Astrocyte of the spinal cord (primary cell): ENCODE data around the gene YTHDF1.
A peak's percentile ranks its signal among the peaks of the same experiment; 100 is the strongest.

Source experiments
- DNase-seq: peaks from one replicate; pipeline ENCODE4 v3.0.0; 2011; ENCODE audit warnings: low read depth, low spot score
- H3K4me3 ChIP-seq: 2 replicates; pipeline ENCODE4 v1.5.1; 2011; ENCODE audit warnings: low read depth, mild to moderate bottlenecking, low read length, moderate library complexity
- in situ Hi-C: cut with HindIII; loops from 2 replicates; pipeline ENCODE4 v1.10.0; 2017; ENCODE audit warnings: low sequenced_read_pairs
- TF ChIP-seq, protein P1 (sequence below): IDR thresholded peaks from 2 replicates; pipeline ENCODE4 v1.5.1; 2012; ENCODE audit warnings: low read depth, mild to moderate bottlenecking, low read length, inconsistent platforms

YTHDF1 gene

GRCh38 chr20:63216041-63216848 lies at the start of gene YTHDF1:
YTHDF1 (minus strand) TSS chr20:63216131; CDS start chr20:63215892, 239 bp downstream.
- in situ Hi-C loops = no loop called here
- peak within 1 kb of the TSS; percentile 73 for H3K4me3 ChIP-seq
- TF ChIP-seq, protein P1, sequence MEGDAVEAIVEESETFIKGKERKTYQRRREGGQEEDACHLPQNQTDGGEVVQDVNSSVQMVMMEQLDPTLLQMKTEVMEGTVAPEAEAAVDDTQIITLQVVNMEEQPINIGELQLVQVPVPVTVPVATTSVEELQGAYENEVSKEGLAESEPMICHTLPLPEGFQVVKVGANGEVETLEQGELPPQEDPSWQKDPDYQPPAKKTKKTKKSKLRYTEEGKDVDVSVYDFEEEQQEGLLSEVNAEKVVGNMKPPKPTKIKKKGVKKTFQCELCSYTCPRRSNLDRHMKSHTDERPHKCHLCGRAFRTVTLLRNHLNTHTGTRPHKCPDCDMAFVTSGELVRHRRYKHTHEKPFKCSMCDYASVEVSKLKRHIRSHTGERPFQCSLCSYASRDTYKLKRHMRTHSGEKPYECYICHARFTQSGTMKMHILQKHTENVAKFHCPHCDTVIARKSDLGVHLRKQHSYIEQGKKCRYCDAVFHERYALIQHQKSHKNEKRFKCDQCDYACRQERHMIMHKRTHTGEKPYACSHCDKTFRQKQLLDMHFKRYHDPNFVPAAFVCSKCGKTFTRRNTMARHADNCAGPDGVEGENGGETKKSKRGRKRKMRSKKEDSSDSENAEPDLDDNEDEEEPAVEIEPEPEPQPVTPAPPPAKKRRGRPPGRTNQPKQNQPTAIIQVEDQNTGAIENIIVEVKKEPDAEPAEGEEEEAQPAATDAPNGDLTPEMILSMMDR = no peak
- DNase-seq = peak; percentile 94

- no peak for DNase-seq
- in situ Hi-C loops = no loop called here
- H3K4me3 ChIP-seq = no peak overlapping the region
- TF ChIP-seq, protein P1 = no peak
Observed at GRCh38 chr20:63264519-63264918, 48.6 kb upstream of the YTHDF1 start.

DNA sequence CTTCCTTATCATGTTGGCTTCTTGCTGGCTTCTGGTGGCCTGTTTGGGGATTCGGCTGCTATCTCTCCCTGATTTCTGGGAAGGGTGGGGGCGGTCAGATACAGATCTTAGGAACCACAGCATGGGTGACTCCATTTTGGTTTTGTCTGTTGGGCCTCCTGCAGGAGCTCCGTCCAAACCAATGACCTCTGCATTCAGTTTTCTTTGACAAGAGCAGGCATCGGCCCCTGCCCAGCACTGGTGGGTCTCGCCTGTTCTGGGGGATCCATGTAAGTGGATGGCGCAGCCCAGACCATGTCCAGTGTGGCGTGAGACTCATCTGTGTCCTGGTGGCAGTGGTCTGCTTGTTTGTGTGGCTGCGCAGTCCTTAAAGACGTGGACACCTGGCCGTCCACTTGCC lies 48.1 kb upstream of the YTHDF1 start:
- no peak for DNase-seq
- in situ Hi-C loops = no loop called here
- TF ChIP-seq, protein P1 = no peak
- H3K4me3 ChIP-seq = no peak overlapping the region

- in situ Hi-C loops = no loop called here
- no peak overlapping the region for H3K4me3 ChIP-seq
Observed at GRCh38 chr20:63262836-63263235, 46.9 kb upstream of the YTHDF1 start.

GRCh38 chr20:63261795-63262528 lies 46.0 kb upstream of the YTHDF1 start:
- DNase-seq = no peak
- TF ChIP-seq, protein P1 = no peak
- in situ Hi-C loops = no loop called here
- no peak overlapping the region for H3K4me3 ChIP-seq

More at GRCh38 chr20:63262836-63263235, 46.9 kb upstream of the YTHDF1 start:
- DNase-seq = no peak
- TF ChIP-seq, protein P1 = no peak

GRCh38 chr20:63261060-63261794 lies 45.3 kb upstream of the YTHDF1 start:
- TF ChIP-seq, protein P1 = no peak
- H3K4me3 ChIP-seq = no peak overlapping the region
- DNase-seq = no peak
- in situ Hi-C loops = no loop called here
